ENCODE results near the gene FHOD3.

The FHOD3 gene

GRCh38 chr18:36602620-36603019, 305.1 kb downstream of the FHOD3 start:
- no peak for DNase-seq

- DNase-seq: no peak
Measured at GRCh38 chr18:36608107-36608506, 310.6 kb downstream of the FHOD3 start.

- DNase-seq: peak; percentile 7
Measured at GRCh38 chr18:36610258-36610657, 312.7 kb downstream of the FHOD3 start.

GRCh38 chr18:36610661-36611060, 313.1 kb downstream of the FHOD3 start:
- no peak for DNase-seq

GRCh38 chr18:36613069-36613468, 315.6 kb downstream of the FHOD3 start:
- no peak for DNase-seq

- no peak for DNase-seq
Measured at GRCh38 chr18:36613810-36614209, 316.3 kb downstream of the FHOD3 start.

GRCh38 chr18:36620788-36621187, 323.3 kb downstream of the FHOD3 start:
- peak; percentile 17 for DNase-seq

GRCh38 chr18:36622610-36623009, 325.1 kb downstream of the FHOD3 start:
- DNase-seq: no peak

- no peak for DNase-seq
Measured at GRCh38 chr18:36623091-36623490, 325.6 kb downstream of the FHOD3 start.

GRCh38 chr18:36623681-36624190, 326.2 kb downstream of the FHOD3 start:
- no peak for DNase-seq

GRCh38 chr18:36624451-36625167, 327.1 kb downstream of the FHOD3 start:
- no peak for DNase-seq

- no peak for DNase-seq
Measured at GRCh38 chr18:36625386-36625785, 327.9 kb downstream of the FHOD3 start.

- no peak for DNase-seq
Measured at GRCh38 chr18:36627637-36628036, 330.1 kb downstream of the FHOD3 start.

- no peak for DNase-seq
Measured at GRCh38 chr18:36628435-36629137, 331.1 kb downstream of the FHOD3 start.

- DNase-seq: no peak
Measured at GRCh38 chr18:36629138-36629530, 331.6 kb downstream of the FHOD3 start.

- no peak for DNase-seq
Measured at GRCh38 chr18:36629836-36630235, 332.3 kb downstream of the FHOD3 start.

GRCh38 chr18:36630917-36631316, 333.4 kb downstream of the FHOD3 start:
- DNase-seq: peak; percentile 13

- DNase-seq: peak; percentile 91
Measured at GRCh38 chr18:36633961-36634412, 336.5 kb downstream of the FHOD3 start.

- DNase-seq: peak; percentile 50
Measured at GRCh38 chr18:36634573-36635216, 337.2 kb downstream of the FHOD3 start.

GRCh38 chr18:36635414-36636096, 338.0 kb downstream of the FHOD3 start:
- DNase-seq: no peak

- no peak for DNase-seq
Measured at GRCh38 chr18:36636237-36636817, 338.8 kb downstream of the FHOD3 start.

- DNase-seq: no peak
Measured at GRCh38 chr18:36638224-36638623, 340.7 kb downstream of the FHOD3 start.

Data from NCI-H1105 treated with DMSO at 0.1 percent for 48 hours (cell line).